GM19035 (cell line): ENCODE data around the gene PDGFRB.

Source experiments
- ATAC-seq: cut with Tn5 transposase; IDR thresholded peaks from one replicate; pipeline ENCODE4 v1.9.1; 2021; ENCODE audit not compliant: unreplicated experiment

Gene PDGFRB

DNA sequence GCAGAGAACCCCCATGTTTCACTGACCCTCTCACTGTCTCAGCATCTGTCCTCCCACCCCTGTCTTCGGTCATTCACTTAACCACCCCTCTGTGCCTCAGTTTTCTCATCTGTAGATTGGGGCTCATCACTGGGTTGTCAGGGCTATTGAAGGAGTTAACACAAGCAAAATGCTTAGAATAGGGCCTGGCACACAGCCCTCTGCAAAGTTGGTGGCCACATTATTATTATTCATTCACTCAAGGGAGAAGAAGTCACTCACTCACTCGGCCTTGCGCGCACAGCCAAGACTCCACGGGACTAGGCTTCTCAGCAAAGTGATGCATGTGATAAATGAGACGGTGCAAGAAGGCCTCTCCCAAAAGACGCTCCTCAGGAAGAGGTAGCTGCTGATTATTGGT lies 8.0 kb downstream of the PDGFRB start:
- ATAC-seq: no peak

DNA sequence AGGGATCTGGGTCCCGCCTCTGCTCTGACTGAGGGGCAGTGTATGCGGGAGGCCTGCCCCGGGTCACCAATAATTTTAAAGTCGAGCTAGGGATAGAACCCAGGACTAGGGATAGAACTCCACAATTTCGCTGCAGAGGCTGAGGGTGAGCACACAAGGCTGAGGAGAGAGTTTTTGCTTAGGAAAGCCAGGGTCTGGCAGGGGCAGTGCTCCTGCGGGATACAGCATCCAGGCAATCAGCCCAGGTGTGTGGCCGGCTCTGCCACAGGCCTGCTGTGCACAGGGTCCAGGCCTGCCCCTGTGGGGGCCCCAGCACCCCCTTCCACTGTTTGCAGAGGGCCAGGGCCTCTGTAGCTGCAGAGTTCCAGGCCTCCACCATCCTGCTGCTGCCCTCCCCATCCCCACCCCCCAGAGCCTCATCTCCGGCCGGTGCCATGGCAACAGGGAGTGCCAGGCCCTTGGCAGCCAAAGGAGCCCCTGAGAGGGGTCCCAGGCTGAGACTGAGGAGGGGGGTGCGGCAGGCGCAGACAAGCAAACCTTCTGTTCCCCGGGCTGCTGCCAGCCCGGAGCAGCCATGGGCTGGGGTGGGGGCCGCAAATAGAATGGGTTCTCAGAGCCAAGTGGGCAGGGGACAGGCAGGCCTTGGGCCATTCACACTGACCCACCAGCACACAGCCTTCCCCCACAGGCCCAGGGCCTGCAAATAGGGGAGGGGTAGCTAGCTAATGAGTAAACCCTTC lies 8.6 kb downstream of the PDGFRB start:
- no peak for ATAC-seq

DNA sequence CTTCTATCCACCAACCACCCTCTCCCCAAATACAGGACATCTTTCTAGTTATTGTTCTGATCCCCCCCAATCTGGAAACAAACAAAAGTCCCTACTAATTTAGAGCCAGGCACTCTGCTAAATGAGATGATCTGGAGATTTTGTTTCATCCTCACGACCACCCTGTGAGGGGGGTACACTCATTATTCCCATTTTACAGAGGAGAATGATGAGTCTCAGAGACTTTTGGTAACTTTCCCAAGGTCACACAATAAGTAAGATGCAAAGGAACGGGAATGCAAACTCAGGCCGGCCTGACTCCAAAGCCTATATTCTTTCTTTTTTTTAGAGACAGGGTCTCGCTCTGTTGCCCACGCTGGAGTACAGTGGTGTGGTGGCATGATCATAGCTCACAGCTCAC lies 9.4 kb downstream of the PDGFRB start:
- ATAC-seq: no peak

DNA sequence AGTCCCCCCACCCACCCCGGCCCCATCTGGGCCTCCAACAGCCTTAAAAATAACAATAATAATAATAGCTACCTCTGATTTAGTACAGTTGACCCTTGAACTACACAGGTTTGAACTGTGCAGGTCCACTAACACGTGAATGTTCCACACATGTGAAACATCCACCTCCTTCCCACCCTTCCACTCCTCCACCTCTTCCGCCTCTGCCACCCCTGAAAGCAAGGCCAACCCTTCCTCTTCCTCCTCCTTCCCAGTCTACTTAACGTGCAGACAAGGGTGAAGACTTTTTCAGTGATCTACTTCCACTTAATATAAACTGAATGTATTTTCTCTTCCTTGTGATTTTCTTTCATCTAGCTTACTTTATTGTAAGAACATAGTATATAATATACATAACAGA lies 10.8 kb downstream of the PDGFRB start:
- no peak for ATAC-seq

DNA sequence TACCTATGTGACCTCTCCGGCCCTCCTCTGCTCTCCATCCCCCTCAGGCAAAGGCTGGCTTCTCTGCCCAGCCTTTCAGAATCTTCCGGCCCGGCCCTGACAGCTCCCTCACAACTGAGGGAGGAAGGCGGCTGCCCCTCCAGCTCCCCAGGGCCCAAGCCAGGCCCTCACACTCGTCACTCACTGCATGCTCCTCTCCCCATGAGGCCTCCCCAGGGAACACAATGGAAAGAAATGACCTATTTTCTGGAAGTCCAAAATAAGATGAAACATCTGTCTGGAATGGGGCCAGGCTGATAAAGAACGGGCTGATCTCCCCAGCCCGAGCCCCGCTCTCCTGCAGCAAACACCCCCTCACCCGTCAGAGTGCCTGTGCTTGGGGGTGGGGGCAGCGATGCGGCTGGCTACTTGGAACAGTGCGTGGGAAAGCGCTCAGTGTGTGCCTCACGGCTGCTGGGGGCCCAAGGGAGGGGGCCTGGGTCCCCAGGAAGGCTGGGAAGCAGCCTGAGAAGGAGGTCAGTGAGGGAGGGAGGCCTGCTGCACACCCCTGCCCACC lies 11.3 kb downstream of the PDGFRB start:
- ATAC-seq: no peak

DNA sequence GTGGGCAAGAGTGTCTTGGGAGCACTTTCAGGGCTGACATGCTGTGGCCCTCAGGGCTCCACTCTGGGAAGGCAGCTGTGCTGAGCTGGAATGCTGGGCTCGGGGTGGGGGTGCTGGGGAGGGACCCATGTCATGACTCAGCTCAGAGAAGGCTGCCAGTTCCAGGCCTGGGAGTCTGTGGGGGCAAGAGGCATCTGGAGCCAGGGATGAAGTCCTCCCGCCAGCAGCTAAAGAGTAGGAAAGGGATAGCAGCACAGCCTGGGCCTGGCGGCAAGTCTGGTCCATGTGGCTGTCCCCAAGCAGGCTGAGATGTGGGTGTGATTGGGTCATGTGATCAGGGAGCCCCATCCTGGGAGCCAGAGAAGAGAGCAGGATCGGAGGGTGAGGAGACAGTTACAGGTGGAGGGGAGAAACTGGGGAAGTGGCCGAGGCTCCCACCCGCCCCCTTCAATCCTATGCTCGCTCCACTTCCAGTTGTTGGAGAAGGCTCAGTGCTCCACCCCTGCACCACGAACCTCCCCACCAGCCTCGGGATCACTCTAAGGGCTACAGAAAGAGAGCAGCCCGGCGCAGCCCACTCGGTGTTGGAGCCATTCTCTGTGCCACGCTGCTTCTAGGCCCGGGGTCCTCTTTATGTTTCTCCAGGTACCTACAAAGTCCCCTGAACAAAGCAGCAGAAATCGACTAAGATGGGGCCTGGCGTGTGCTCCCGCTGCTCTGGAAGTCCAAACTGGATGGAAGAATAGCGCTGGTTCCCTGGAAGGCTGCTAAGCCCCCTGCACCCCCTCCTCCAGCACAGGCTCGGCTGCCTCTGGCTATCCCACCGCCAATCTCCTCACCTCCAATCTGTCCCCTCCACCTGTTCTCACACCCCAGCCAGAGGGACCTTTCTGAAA lies 12.0 kb downstream of the PDGFRB start:
- no peak for ATAC-seq

DNA sequence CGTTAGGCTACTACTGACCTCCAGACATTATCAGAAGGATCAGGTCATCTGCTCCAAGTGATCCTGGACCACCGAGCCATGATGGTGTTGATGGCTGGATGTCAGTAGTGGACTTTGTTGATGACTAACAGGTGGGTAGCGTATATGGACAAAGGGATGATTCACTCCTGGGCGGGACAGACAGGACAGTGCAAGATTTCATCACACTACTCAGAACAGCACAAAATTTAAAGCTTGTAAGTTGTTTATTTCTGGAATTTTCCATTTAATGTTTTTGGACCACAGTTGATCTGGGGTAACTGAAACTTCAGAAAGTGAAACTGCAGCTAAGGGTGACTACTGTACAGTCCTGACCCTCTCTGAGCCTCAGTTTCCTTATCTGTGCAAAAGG lies 12.7 kb downstream of the PDGFRB start:
- no peak for ATAC-seq

DNA sequence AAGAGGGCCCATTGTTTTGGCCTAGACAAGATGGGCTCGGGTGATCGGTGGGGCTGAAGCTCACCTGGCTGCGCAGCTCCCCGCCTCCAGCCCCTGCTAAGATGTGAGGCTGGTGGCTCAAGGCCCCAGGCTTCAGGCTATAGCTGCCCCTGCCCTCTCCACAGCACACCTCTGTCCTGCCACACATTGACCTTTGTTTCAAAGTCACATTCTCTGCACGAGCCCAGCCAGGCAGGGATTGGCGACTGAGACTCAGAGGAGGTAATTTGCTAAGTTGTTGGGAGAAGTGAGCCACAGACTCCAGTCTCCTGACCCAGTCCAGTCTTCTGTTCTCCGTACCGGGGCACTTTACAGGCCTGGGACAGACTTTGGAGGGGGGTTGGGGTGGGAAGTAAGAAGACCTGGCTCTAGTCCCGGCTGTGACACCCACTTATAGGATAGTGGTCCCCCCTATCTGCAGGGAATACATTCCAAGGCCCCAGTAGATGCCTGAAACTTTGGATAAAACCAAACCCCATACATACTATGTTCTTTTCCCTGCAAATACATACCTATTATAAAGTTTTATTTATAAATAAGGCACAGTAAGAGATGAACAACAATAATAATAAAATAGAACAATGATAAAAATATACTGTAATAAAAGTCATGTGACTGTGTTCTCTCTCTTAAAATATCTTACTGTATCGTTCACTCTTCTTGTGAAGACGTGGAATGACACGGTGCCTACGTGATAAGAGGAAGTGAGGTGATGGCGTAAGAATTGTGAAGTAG lies 13.3 kb downstream of the PDGFRB start:
- ATAC-seq: no peak

DNA sequence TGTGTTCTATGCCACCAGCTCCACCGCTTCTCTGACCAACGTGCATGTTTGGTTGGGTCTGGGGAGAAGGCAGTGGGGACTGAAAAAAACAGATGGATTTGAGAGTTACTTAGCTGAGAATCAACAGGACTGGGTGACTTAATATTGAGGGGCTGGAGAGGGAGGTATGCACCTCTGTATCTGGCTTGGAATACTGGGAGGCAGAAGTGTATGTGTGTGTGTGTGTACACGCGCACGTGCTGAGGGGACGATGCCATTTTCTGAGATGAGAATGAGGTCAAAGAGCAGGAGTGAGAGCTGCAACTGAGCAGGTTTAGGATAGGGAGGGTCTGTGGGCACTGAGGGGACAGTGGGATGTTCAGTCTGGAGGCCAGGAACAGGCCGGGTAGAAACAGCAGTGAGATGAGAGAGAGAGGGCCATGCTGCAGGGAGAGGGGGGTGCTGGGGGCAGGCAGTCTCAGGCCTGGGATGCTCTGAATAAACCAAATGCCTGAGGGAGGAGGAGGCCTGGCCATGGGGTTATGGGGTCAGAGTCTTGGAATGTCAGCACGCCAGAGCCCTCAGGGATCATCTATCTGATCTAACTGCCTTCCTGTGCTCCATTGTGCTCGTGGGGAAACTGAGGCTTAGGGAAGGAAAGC lies 14.0 kb downstream of the PDGFRB start:
- no peak for ATAC-seq

DNA sequence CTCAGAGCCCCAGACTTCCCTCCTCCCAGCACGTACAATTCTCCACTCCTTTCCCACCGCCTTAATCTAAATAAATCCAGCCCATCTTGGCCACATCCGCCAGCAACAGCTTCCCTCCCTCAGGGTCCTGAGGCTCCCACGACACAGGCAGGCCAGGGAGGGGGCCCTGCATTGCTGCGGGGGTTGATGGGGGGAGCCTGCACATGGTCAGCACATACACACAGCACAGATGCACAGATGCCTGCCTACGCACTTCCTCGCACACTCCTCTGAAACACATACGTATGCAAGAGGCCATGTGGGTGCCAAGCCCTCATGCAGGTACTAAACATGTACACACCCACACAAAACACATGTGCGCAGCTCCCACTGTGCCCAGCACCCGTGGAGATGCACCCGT lies 14.8 kb downstream of the PDGFRB start:
- ATAC-seq: no peak

DNA sequence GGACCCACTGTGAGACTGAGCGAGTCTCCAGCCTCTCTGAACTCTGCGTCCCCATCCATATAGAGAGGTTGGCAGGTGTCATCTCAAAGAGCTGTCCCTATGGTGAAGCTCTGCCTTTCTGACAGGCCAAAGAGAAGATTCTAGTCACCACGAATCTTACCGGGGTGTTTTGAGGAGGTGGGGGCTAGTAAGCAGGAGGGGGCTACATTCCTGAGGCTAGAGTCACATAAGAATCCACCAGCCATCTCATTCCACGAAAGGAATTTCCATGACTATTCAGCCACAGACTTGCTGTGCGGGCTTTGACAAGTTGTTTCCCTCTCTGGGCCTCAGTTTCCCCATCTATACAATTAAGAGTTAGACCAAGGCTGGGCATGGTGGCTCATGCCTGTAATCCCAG lies 16.3 kb downstream of the PDGFRB start:
- no peak for ATAC-seq

DNA sequence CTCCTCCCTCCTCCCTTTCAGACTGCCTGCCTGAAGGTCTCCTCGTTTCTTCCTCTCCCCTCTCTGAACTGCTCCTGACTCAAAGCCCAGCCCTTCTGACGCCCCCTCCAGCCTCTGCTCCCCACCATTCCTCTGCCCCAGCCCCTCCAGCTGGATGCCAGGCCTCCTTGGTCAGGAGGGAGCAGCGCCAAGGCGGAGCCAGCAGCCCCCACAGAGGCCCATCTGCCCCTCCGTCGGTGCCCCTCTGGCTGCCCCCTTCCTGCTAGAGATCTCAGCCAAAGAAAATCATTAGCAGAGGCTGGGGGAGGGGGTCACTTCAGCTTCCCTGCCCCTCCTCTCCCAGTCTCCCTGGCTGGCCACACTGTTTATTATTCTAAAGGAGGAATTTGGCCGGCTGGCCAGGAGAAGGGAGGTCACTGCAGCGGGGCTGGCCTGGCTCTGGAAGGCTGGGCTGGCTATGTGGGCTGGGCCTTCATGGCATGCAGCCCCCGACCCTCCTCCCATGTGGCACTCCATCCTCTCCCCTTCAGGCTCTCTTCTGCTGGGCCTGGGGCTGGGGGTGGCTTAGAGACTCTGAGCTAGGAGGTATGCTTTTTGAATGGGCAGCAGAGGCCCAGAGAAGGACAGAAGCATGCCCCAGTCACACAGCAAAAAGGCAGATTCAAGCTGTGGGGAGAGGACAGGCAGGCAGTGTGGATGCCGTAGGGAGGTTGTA lies 16.9 kb downstream of the PDGFRB start:
- ATAC-seq: no peak

DNA sequence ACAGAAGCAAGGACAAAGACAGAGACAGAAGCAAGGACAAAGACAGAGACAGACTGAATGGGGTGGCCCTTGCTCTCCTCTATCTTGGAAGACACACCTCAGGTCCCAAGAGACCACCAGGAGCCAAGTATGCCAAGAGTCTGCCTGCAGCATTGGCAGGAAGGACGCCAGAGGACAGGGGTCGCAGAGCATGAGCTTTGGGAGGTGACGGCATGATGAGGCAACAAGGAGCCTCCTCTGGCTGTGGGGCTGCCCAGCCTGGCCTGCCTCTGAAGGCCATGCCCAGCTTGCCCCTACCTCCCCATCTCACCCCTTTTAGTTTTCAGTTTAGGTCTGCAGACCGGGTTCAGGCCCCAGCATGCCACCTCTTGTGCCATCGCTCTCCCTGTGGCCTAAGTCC lies 17.6 kb downstream of the PDGFRB start:
- ATAC-seq: no peak

DNA sequence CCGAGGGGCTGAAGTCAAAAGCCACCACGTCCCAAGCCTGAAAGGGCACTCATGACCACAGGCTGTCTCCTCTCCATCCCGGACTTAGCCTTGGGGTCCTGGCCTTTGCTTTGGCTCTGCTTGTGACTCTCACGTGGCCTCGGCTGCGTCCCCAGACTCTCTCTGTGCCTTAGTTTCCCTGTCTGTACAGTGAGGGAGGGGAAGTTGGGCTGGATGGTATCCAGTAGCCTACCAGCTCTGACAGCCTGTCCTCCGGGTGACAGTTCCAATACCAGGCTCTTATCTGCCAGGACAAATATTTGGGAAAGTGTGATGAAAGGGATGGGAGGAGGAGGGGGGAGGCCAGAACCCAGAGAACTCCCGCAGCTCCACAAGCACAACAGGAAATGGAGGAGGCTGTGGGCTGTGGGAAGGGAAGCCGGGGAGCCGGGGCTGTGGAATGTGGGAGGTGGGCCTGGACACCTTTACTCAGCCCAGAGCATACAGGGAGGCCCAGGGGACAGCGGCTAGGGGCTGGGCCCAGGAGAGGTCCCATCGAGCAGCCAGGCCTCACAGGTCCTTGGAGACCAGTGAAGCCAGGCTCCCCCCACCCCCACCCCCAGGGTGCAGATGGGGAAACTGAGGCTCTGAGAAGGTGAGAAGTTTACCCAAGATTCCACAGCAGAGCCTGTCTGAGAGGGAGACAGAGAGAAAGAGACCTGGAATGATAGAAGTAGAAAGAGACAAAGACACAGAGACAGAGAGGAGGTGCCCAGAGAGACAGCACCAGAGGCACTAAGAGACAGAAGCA lies 18.3 kb downstream of the PDGFRB start:
- ATAC-seq: no peak

DNA sequence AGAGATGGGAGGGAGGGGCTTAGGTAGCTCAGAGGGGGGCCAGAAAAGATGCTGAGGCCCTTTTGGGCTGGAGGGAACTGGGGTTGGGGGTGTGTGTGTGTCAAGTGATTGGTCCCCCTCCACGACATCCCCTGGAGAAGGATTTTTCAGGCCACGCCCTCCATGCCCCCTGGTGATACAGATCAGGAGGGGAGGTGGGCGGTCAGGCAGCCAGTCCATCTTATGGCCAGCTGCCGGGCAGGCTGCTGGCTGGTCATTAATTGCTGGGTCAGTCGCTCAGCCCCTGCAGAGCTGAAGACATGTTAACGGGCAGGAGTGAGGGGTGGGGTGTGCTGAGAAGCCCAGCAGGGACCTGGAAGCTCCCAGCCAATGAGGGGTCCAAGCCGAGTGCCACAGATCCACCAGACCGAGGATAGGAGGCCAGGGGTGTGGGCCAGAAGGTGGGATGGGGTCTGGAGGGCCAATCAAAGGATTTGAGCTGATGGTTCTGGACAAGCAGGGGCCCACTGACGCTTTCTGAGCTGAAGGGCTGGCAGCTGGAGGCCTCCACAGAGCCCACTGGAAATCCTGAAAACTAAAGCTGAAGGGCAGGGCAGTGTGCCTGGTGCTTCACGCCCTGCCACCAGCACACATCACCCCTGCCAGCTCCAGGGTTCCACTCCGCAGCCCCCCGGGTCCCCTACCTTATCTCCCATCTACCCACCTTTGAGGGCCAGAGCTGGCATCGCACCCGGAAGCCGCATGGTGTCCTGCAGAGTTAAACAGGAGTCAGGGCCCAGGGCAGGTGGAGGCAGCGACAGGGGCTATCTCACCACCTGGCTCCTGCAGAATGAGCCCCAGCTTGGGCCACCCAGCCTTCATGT lies 19.1 kb downstream of the PDGFRB start:
- no peak for ATAC-seq

DNA sequence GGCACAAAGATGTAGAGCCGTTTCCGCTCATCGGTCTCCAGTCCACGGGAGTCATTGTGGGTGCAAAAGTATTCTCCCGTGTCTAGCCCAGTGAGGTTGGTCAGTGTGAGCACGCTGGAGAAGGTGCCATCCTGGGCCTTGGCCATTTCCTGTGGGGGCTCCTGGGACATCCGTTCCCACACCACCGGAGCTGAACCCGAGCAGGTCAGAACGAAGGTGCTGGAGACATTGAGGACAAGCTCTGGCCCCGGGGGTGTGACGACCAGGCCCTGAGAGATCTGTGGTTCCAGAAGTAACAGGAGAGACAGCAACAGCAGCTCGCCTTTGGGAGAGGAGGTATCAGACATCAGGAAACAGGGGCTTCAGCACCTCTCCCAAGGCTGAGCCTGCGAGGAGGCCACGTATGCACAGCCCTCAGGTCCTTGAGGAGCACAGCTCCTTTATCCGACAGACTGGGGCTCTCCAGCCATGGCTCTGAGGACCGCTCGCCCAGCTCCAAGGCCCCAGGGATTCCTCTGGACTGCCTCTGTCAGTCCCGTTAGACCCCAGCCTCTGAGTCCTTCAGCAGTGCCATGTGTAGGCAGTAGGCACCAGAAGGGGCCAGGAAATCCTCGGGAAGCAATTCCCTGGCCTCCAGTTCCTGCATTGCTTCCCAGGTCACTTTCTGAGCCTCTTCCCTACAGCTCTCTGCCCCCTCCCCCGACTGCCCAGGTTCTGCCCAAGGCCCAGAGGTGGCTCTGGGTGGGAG lies 19.9 kb downstream of the PDGFRB start:
- ATAC-seq: no peak

DNA sequence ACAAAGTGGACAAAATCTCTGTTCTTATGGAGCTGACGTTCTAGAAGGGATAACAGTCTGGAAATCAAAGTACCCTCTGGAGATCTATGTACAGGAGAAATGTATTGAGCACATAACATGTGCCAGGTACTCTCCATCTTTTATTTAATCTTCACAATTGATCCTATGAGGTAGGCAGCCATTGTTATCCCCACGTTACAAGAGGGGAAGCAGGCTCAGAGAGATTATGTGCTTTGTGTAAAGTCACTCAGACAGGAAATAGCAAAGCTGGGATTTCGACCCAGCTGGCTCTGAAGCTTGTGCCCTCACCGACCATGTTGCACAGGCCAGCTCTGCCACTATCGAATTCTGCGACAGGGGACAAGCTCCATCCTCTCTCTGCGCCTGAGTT lies 21.5 kb downstream of the PDGFRB start:
- ATAC-seq: no peak
